Tibial nerve (tissue), 3 donors: Measurements from ENCODE around the gene TSPYL6.

ENCODE experiments used
- POLR2A ChIP-seq, 2 donors: fragments of 450-650 bp; IDR thresholded peaks; one replicate each; pipeline ENCODE4 v1.6.1; 2017; ENCODE audit warnings: antibody characterized with exemption in 2 of 2, mild to moderate bottlenecking in 2 of 2, moderate library complexity in 2 of 2
- TF ChIP-seq, protein P1 (sequence below), 5 experiments: fragments of 200-600 bp in 3 of 5; fragments of 450-650 bp in 2 of 5; sonication (generic) in 3 of 5; IDR thresholded peaks; one replicate each; pipeline ENCODE4 v1.5.1; 2016 to 2019; ENCODE audit warnings: antibody characterized with exemption in 5 of 5, mild to moderate bottlenecking in 3 of 5, moderate library complexity in 2 of 5

GRCh38 chr2:54267577-54267976 is 11.5 kb upstream of the TSPYL6 start:
- TF ChIP-seq, protein P1, sequence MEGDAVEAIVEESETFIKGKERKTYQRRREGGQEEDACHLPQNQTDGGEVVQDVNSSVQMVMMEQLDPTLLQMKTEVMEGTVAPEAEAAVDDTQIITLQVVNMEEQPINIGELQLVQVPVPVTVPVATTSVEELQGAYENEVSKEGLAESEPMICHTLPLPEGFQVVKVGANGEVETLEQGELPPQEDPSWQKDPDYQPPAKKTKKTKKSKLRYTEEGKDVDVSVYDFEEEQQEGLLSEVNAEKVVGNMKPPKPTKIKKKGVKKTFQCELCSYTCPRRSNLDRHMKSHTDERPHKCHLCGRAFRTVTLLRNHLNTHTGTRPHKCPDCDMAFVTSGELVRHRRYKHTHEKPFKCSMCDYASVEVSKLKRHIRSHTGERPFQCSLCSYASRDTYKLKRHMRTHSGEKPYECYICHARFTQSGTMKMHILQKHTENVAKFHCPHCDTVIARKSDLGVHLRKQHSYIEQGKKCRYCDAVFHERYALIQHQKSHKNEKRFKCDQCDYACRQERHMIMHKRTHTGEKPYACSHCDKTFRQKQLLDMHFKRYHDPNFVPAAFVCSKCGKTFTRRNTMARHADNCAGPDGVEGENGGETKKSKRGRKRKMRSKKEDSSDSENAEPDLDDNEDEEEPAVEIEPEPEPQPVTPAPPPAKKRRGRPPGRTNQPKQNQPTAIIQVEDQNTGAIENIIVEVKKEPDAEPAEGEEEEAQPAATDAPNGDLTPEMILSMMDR (IDR thresholded peaks at IDR 0.05), result no peak
- TF ChIP-seq POLR2A (IDR thresholded peaks at IDR 0.05), result no peak
